AG08396 (cell line): Measurements from ENCODE around the gene DGCR6.
"Not testable (repeated sequence)": the region's sequence is repeated elsewhere in the genome, so short reads cannot be mapped to it uniquely, and the experiment has no call there.

ENCODE experiments used
- DNase-seq: peaks from one replicate; pipeline ENCODE4 v3.0.0; 2012; ENCODE audit warnings: low spot score, mixed read lengths

The DGCR6 gene

DNA sequence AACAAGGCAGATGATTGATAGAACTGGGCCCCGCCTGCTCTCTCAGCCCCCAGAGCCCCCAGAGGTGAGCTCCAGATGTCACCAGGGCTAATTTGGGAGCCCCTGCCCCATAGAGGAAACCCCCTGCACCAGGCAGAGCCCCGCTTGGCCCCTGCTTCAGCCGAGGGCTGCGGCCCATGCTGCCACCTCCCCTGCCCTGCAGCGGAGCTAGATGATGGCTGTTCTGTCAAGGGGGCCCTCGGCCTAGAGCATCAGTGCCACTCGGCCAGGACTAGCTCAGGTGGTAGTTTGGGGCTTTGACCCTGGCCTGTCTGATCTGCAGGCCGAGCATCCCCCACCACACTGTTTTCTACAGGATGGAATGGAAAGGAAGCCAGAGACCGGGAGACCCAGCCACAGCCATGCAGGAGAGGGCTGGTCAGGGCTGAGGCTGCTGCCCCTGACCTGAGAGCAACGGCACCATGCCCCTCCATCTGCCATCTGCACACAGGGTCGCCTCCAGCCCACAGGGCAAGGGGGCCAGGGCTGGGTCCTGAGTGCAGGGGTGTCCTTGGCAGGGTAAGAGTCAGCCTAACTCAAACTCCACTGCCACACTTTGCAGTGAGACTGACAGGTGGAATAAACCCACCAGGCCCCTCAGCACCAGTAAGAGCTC lies 54.2 kb downstream of the DGCR6 start:
- DNase-seq = not testable (repeated sequence)

DNA sequence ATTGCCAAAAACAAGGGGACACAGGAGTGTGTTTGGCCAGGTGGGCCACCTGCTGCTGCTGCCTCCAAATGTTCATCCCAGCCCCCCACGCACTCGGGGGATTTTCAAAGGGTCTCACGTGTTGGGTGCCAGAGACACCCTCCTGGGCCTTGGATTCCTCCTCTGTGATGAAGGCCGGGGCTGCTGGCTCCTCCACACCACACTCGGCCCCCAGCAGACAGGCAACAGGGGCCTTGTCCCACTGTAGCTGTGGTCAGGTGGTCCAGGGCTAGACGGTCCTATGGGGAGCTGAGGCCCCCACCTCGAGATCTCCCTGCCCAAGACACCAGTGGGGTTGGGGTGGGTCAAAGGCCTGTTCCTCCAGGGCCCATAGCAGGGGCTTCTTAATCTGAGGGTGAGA lies 55.1 kb downstream of the DGCR6 start:
- not testable (repeated sequence) for DNase-seq
